DLD1 (cell line): ENCODE results near the gene NOS3.

Experiments
- in situ Hi-C: cut with HindIII; loops from 2 replicates; pipeline ENCODE4 v1.10.0; 2017; ENCODE audit warnings: low sequenced_read_pairs

NOS3 gene

GRCh38 chr7:151053751-151054150 lies 62.9 kb downstream of the NOS3 start:
- in situ Hi-C loops = no loop called here

GRCh38 chr7:151056283-151056665 lies 65.5 kb downstream of the NOS3 start:
- in situ Hi-C loops = no loop called here

- in situ Hi-C loops = no loop called here
Observed at GRCh38 chr7:151056666-151057505, 66.1 kb downstream of the NOS3 start.

GRCh38 chr7:151057506-151057988 lies 66.7 kb downstream of the NOS3 start, which contains the start of gene CDK5:
CDK5 (minus strand) TSS chr7:151057897; CDS start chr7:151057848, 49 bp downstream.
- in situ Hi-C loops = no loop called here

GRCh38 chr7:151057989-151058780 lies 67.4 kb downstream of the NOS3 start:
- in situ Hi-C loops = no loop called here

- in situ Hi-C loops = no loop called here
Observed at GRCh38 chr7:151058781-151059366, 68.1 kb downstream of the NOS3 start.

GRCh38 chr7:151059367-151060112 lies 68.7 kb downstream of the NOS3 start, which contains the start of gene SLC4A2:
SLC4A2 (plus strand) TSS chr7:151059589; CDS start chr7:151061988, 2,399 bp downstream.
- in situ Hi-C loops = no loop called here

GRCh38 chr7:151060113-151060415 lies 69.2 kb downstream of the NOS3 start:
- in situ Hi-C loops = no loop called here

GRCh38 chr7:151060416-151061212 lies 69.8 kb downstream of the NOS3 start:
- in situ Hi-C loops = no loop called here

GRCh38 chr7:151061213-151062110 lies 70.6 kb downstream of the NOS3 start:
- in situ Hi-C loops = no loop called here

- in situ Hi-C loops = no loop called here
Observed at GRCh38 chr7:151062111-151062398, 71.2 kb downstream of the NOS3 start.

- in situ Hi-C loops = no loop called here
Observed at GRCh38 chr7:151062399-151063211, 71.8 kb downstream of the NOS3 start.

- in situ Hi-C loops = no loop called here
Observed at GRCh38 chr7:151063212-151063561, 72.4 kb downstream of the NOS3 start.
